ENCODE measurements around the gene CTDSPL.

- TF ChIP-seq CTCF (IDR thresholded peaks at IDR 0.05) (no peak), POLR2AphosphoS5 (IDR thresholded peaks at IDR 0.05; ENCODE audit: low read depth, low read length) (no peak), MAX (IDR thresholded peaks at IDR 0.05; ENCODE audit: low read depth) (no peak), TAF1 (IDR thresholded peaks at IDR 0.05; ENCODE audit: borderline replicate concordance, low read depth, low read length) (no peak), YY1 (IDR thresholded peaks at IDR 0.05; ENCODE audit: low read depth) (no peak), USF2 (IDR thresholded peaks at IDR 0.05; ENCODE audit: borderline replicate concordance, low read depth, low read length) (no peak)
Measured at GRCh38 chr3:37832480-37832879, 29.2 kb upstream of the CTDSPL start.

All from SK-N-SH (cell line).